GM18861 (cell line): ENCODE measurements around the gene GPC2.
"Not testable (repeated sequence)": the region's sequence is repeated elsewhere in the genome, so short reads cannot be mapped to it uniquely, and the experiment has no call there.

ENCODE experiments used
- ATAC-seq: cut with Tn5 transposase; IDR thresholded peaks from one replicate; pipeline ENCODE4 v1.9.1; 2021; ENCODE audit not compliant: unreplicated experiment

Gene GPC2

DNA sequence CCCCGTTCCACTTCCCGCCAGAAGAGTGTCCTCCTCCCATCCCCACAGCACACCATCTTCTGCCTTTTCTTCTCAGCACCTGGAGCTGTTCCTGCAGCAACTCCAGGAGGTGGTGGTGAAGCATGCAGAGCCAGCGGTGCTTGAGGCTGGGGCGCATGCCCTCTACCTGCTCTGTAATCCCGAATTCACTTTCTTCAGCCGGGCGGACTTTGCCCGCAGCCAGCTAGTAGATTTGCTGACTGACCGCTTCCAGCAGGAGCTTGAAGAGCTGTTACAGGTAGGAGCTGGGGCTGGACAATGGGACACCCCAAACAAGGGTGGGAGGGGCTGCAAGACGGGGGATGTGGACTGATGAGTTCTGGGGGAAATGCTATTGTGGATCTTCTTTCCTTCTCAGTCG, 23.5 kb upstream of the GPC2 start:
- ATAC-seq = no peak

DNA sequence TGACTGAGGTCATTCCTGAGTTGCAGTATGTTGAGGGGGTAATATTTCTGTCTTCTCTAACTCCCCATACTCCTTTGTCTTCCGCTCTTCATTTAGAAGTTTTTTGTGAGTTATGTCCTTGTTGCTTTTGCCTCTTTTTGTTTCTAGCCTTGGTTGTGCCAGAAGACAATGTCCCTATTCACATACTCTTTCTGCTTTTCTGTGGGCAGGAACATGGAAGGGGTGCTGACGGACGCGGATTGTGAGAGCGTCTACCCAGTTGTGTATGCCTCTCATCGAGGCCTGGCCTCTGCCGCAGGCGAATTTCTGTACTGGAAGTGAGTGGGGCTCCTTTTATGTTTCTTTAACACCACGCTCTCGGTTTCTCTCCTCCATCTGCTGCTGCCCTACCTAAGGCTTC, 21.1 kb upstream of the GPC2 start:
- no peak for ATAC-seq

DNA sequence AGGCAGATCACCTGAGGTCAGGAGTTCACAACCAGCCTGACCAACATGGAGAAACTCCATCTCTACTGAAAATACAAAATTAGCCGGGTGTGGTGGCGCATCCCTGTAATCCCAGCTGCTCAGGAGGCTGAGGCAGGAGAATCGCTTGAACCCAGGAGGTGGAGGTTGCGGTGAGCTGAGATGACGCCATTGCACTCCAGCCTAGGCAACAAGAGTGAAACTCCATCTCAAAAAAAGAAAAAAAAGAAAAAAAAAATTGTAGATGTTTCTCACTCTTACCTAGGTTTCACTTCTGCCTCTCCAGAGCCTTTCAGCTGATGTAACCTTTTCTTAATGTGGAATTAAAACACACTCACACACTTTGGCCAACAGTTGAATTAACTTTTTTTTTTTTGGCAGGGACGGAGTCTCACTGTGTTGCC, 18.7 kb upstream of the GPC2 start:
- ATAC-seq = not testable (repeated sequence)

GRCh38 chr7:100195222-100195621, 18.0 kb upstream of the GPC2 start:
- no peak for ATAC-seq

DNA sequence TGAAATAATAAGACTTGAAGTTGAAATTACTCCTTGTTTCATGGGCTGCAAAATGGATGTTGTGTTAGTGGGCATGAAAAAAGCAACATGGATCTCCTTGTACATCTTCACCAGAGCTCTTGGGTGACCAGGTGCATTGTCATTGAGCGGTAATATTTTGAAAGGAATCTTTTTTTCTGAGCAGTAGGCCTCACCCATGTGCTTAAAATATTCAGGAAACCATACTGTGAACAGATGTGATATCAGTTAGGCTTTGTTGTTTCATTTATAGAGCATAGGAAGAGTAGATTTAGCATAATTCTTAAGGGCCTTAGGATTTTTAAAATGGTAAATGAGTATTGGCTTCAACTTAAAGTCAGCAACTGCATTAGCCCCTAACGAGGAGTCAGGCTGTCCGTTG, 15.8 kb upstream of the GPC2 start:
- ATAC-seq = no peak

- ATAC-seq = not testable (repeated sequence)
These were observed 15.2 kb upstream of the GPC2 start for GRCh38 chr7:100192281-100192862.

DNA sequence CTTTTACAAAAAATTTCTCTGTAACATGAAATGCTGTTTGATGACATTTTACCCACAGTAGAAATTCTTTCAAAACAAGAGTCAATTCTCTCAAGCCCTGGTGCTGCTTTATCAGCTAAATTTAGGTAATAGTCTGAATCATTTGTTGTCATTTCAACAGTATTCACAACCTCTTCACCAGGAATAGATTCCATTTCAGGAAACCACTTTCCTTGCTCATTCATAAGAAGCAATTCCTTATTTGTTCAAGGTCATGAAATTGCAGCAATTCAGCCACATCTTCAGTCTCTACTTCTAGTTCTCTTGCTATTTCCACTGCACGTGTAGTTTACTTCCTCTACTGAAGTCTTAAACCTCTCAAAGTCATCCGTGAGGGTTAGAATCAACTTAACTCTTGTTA, 14.6 kb upstream of the GPC2 start:
- ATAC-seq = no peak

DNA sequence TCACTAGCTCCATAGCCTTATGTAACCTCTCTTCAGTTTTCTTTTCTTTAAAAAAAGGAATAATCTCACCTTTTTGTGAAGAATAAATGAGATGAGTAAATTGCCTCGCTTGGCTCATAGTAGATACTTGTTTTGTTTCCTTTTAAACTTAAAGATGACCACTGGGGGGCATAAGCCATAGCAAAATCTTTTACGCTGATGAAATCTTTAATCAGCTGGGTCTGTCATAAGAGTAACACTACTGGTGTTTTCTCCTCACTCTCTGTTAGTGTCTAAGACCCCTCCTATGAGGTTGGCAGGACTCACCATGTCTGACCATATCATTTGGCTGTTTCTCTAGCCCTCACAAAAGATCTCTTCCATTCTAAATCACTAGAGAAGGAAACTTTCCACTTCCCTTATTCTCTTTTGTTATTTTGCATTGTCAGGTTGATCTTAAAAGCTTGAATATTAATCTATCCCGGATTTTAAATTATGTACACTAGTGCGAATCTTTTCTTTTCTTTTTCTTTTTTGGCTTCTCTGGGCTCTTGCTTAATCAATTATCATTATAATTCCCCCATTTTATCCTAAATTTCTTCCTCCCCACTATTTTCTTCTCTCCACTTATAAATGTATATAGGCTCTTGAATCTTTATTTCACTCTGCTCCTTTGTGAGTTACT, 13.0 kb upstream of the GPC2 start:
- no peak for ATAC-seq

- ATAC-seq = no peak
These were observed 11.9 kb upstream of the GPC2 start for GRCh38 chr7:100189061-100189460.

DNA sequence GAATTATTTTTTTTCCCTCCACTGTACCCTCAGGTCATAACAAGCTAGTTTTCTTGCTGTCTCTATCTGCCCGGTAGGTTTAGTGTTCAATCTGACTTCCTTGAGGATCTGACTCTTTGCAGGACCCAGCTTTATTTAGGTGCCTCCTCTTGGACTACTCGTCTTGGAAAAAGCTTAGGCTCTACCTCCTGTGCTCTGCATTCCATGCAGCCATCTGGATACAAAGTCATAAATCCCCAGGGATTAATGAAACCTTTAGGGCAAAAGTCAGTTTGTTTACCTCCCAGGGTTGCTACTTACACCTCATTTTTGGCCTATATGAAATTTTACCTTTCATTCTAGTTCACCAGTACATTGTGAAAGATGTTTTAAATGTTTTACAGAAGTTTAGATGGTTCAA, 8.5 kb upstream of the GPC2 start:
- ATAC-seq = no peak

GRCh38 chr7:100183090-100183489, 5.9 kb upstream of the GPC2 start:
- not testable (repeated sequence) for ATAC-seq

GRCh38 chr7:100182616-100183015, 5.4 kb upstream of the GPC2 start:
- ATAC-seq = not testable (repeated sequence)

- not testable (repeated sequence) for ATAC-seq
These were observed 2.9 kb upstream of the GPC2 start for GRCh38 chr7:100180084-100180483.

DNA sequence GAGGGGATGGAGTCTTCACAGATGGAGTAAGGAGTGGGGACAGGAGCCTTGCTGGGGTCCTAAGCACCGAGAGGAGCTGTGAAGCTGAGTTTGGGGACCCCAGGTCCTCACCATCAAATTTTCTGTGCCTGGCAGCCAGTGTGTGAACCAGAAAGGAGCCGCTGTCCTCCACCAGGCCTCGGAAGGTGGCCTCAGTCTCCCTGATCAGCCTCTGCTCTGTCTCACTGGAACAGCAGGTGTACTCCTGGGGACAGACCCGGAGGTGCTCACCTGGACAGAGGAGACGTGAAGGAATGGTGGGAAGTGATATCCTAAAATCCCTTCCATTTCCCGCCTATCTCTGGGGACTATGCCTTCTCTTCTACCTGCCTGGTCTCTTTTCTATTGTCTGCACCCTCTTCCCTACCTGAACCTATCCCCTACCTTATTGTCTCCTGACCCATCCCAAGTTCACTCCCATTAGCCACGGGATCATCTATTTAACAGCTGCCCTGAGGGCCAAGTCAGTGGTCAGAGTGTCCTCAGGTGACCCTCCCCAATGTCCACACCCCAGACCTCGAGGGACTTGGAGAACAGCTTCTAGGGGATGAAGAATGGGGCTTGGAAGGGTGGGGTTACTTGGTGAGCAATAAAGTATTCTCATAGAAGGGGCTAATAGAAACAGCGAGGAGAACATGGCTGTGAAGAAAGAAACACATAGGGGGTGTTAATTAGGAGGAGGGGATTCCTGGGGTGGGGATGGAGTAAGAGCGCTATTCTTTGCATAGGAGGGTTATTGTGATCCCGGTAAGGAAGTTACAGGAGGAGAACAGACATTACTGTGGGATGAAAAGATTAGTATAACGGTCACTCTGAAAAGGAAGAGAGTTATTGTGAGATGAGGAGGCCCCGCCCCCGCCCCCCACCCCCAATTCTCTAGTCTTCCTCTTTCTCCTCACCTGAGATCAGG, 811 bp downstream of the GPC2 start:
- ATAC-seq = no peak

GRCh38 chr7:100175296-100175935, 1.8 kb downstream of the GPC2 start:
- ATAC-seq = no peak

- no peak for ATAC-seq
These were observed 2.6 kb downstream of the GPC2 start for GRCh38 chr7:100174582-100174981.

GRCh38 chr7:100173806-100174495, 3.2 kb downstream of the GPC2 start:
- no peak for ATAC-seq

DNA sequence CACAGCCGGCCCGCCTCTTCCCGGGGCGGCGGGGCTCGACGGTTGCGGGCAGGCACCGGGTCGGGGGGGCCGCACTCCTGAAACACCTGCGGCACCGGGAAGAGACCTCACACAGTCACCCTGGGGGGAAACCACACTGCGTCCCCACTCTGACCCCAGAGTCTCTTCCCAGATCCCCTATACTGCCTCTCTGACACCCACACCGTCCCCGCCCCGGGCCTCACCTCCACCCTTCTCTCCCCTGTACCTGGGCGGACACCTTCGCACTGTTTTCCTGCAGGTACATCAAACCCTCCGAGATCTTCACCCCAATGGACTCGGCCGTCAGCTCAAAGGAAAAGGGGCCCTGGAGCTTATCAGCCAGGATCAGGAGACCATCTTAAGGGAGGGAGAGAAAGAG, 5.3 kb downstream of the GPC2 start:
- no peak for ATAC-seq

- no peak for ATAC-seq
These were observed 6.0 kb downstream of the GPC2 start for GRCh38 chr7:100171087-100171681.

GRCh38 chr7:100170101-100170897, 6.9 kb downstream of the GPC2 start:
- ATAC-seq = no peak
